Left ventricle myocardium inferior (tissue), 1 donor: Measurements from ENCODE around the gene ABCA7. TPM values are rescaled to one million over a fixed set of nuclear protein-coding genes. Genes with fewer than 3 reads are reported as not detected.

Experiments
- DNase-seq: peaks from one replicate; pipeline ENCODE4 v3.0.0-alpha.2; 2020
- H3K27ac ChIP-seq: fragments of 200-600 bp; replicated peaks from 2 replicates; pipeline ENCODE4 v1.8.0; 2021
- H3K27me3 ChIP-seq: fragments of 200-600 bp; 2 replicates; pipeline ENCODE4 v1.8.0; 2021; ENCODE audit warnings: low read depth
- H3K36me3 ChIP-seq: fragments of 200-600 bp; 2 replicates; pipeline ENCODE4 v1.8.0; 2021
- H3K4me1 ChIP-seq: fragments of 200-600 bp; 2 replicates; pipeline ENCODE4 v1.8.0; 2021
- H3K4me3 ChIP-seq: fragments of 200-600 bp; 2 replicates; pipeline ENCODE4 v1.8.0; 2021; ENCODE audit warnings: mild to moderate bottlenecking, moderate library complexity
- H3K9me3 ChIP-seq: fragments of 200-600 bp; replicated peaks from 2 replicates; pipeline ENCODE4 v1.8.0; 2021
- intact Hi-C: fragments of 100-400 bp; cut with micrococcal nuclease; formaldehyde crosslinking; loops from one replicate; pipeline ENCODE4 v1.11.0; 2022
- total RNA-seq: library from RNA; stranded (reverse); fragmentation: NEBNext Ultra II Directional; extraction: Animal tissue kit (Norgen Biotek cat#: 25700); gene quantifications from one replicate; pipeline ENCODE4 v1.2.1, GENCODE V29; 2021
- TF ChIP-seq, protein P1 (sequence below): fragments of 200-600 bp; IDR thresholded peaks from 2 replicates; pipeline ENCODE4 v1.8.0; 2021; ENCODE audit warnings: antibody characterized with exemption, mild to moderate bottlenecking, borderline replicate concordance
- donor health status: DM: no; HTN: yes; CAD: no; lungs with severe emphysema.

The ABCA7 gene
- total RNA-seq, 1 donor from 2014 or later, result 9.3 TPM

- Histone ChIP-seq H3K27ac (no peak overlapping the region), H3K4me1 (peaks cover 26% of the 10 kb centered on the region), H3K27me3 (peaks cover 45% of the 10 kb centered on the region), H3K36me3 (no peaks in the 10 kb centered on the region), H3K4me3 (peak overlapping the region; percentile 48), H3K9me3 (no peaks in the 10 kb centered on the region)
- no peak for DNase-seq
- TF ChIP-seq, protein P1, sequence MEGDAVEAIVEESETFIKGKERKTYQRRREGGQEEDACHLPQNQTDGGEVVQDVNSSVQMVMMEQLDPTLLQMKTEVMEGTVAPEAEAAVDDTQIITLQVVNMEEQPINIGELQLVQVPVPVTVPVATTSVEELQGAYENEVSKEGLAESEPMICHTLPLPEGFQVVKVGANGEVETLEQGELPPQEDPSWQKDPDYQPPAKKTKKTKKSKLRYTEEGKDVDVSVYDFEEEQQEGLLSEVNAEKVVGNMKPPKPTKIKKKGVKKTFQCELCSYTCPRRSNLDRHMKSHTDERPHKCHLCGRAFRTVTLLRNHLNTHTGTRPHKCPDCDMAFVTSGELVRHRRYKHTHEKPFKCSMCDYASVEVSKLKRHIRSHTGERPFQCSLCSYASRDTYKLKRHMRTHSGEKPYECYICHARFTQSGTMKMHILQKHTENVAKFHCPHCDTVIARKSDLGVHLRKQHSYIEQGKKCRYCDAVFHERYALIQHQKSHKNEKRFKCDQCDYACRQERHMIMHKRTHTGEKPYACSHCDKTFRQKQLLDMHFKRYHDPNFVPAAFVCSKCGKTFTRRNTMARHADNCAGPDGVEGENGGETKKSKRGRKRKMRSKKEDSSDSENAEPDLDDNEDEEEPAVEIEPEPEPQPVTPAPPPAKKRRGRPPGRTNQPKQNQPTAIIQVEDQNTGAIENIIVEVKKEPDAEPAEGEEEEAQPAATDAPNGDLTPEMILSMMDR, result no peak
- intact Hi-C loops, result no loop called here
Measured at GRCh38 chr19:1073956-1074517, 34.1 kb downstream of the ABCA7 start.

DNA sequence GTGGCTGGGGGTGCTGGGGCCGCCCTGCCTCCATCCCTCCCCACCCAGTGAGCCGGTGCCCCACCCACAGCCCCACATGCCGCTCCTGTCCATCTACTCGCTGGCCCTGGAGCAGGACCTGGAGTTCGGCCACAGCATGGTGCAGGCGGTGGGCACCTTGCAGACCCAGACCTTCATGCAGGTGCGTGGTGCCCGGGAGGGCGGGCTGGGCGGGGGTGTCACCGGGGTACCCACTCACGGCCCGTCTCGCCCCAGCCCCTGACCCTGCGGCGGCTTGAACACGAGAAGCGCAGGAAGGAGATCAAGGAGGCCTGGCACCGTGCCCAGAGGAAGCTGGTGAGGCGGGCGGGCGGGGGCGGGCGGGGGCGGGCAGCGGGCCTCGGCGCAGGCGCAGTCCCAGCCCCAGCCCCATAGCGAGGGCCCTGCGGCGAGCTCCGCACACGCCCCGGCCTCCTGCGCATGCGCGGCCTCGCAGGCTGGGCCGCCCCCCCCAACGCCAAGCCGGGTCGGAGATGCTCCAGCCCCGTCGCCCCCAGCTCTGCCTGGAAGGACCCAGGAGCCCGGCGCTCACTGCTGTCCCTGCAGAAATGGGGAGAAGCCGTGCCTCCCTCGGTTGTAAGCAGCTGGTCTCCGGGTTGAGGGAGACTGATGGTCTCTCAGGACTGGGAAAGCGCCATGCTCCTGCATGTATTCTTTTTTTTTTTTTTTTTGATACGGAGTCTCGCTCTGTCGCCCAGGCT, 34.8 kb downstream of the ABCA7 start:
- H3K27me3 ChIP-seq, result peaks cover 38% of the 10 kb centered on the region
- intact Hi-C loops, result no loop called here
- TF ChIP-seq, protein P1, result no peak
- H3K27ac ChIP-seq, result no peak overlapping the region
- DNase-seq, result peak; percentile 86
- H3K36me3 ChIP-seq, result no peaks in the 10 kb centered on the region
- H3K4me3 ChIP-seq, result peak overlapping the region; percentile 48
- peaks cover 19% of the 10 kb centered on the region for H3K4me1 ChIP-seq
- no peaks in the 10 kb centered on the region for H3K9me3 ChIP-seq

DNA sequence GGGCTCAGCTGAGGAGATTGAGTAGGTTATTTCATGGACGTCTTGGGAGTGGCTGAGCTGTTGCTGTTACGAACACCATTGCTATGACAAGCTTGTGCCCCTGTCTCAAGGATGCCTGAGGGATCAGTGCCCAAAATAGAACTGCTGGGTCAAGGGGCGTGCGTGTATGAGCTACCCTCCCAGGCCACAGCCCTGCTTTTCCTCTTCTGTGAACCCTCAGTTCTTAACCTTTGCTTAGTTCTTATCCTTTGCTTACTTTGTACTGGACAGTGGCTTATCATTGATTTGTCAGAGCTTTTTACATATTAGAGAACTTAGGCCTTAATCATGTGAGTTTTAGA, 36.1 kb downstream of the ABCA7 start:
- peaks cover 12% of the 10 kb centered on the region for H3K4me1 ChIP-seq
- intact Hi-C loops, result no loop called here
- no peaks in the 10 kb centered on the region for H3K9me3 ChIP-seq
- H3K27me3 ChIP-seq, result peaks cover 25% of the 10 kb centered on the region
- no peak for DNase-seq
- H3K4me3 ChIP-seq, result no peak overlapping the region
- no peak overlapping the region for H3K27ac ChIP-seq
- TF ChIP-seq, protein P1, result no peak
- H3K36me3 ChIP-seq, result no peaks in the 10 kb centered on the region

DNA sequence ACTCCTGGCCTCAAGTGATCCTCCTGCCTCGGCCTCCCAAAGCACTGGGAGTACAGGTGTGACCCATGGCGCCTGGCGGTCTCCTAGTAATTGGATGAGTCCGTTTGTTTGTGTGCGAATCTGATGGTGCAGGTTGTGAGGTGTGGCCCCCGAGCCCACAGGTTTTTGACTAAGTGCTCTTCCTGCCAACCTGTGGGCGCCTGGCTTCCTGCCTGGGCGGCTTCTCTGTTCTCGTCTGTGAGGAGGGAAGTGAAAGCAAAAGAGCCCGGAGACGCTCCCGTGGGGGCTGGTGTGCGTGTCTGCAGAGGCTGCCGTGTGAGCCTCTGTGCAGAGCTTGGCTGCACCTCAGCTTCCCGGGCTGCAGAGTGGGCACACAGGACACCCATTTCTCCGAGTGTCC, 37.0 kb downstream of the ABCA7 start:
- Histone ChIP-seq H3K4me1 (peaks cover 5% of the 10 kb centered on the region), H3K27ac (no peak overlapping the region), H3K27me3 (peaks cover 16% of the 10 kb centered on the region), H3K36me3 (no peaks in the 10 kb centered on the region), H3K4me3 (peak overlapping the region; percentile 33), H3K9me3 (no peaks in the 10 kb centered on the region)
- intact Hi-C loops, result no loop called here
- DNase-seq, result peak; percentile 67
- TF ChIP-seq, protein P1, result no peak

DNA sequence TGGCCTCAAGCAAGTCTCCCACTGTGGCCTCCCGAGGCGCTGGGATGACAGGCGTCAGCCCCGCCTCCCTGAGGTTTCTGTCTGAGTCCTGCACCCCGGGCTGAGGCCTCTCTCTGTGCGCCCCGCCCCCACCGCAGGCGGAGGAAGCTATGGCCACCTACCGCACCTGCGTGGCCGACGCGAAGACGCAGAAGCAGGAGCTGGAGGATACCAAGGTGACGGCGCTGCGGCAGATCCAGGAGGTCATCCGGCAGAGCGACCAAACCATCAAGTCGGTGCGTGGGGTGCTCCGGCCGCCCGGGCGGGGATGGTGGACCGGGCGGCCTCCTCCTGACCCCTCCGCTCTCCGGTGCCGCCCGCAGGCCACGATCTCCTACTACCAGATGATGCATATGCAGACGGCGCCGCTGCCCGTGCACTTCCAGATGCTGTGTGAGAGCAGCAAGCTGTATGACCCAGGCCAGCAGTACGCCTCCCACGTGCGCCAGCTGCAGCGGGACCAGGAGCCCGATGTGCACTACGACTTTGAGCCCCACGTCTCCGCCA, 39.7 kb downstream of the ABCA7 start:
- TF ChIP-seq, protein P1, result no peak
- H3K4me3 ChIP-seq, result no peak overlapping the region
- intact Hi-C loops, result no loop called here
- H3K4me1 ChIP-seq, result peaks cover 15% of the 10 kb centered on the region
- H3K9me3 ChIP-seq, result no peaks in the 10 kb centered on the region
- H3K27me3 ChIP-seq, result no peaks in the 10 kb centered on the region
- DNase-seq, result no peak
- no peak overlapping the region for H3K27ac ChIP-seq
- H3K36me3 ChIP-seq, result no peaks in the 10 kb centered on the region
